Adrenal gland (tissue), 5 donors: ENCODE results near the gene PACSIN2.

Experiments
- CTCF ChIP-seq, 6 experiments: fragments of 450-650 bp in 4 of 6; fragments of 200-600 bp in 2 of 6; sonication (generic) in 1 of 6; IDR thresholded peaks; 1 replicate in 5 of 6; 2 replicates in 1 of 6; pipeline versions ENCODE4 v1.5.1 to v1.8.0; 2016 to 2021; ENCODE audit warnings: antibody characterized with exemption in 6 of 6, mild to moderate bottlenecking in 2 of 6, moderate library complexity in 1 of 6
- POLR2A ChIP-seq, 2 donors: fragments of 450-650 bp; IDR thresholded peaks; one replicate each; pipeline ENCODE4 v1.6.1; 2017; ENCODE audit warnings: antibody characterized with exemption in 2 of 2, mild to moderate bottlenecking in 2 of 2, moderate library complexity in 1 of 2
- donor health status: DM: no; HTN: no; CAD: no.

GRCh38 chr22:42856865-42857704, 157.9 kb downstream of the PACSIN2 start, which contains the start of gene ARFGAP3:
- no peak for TF ChIP-seq CTCF (IDR thresholded peaks at IDR 0.05)
- TF ChIP-seq POLR2A (IDR thresholded peaks at IDR 0.05), result peak; percentile 91 to 96
